Body of pancreas (tissue), 4 donors: ENCODE measurements around the gene PALMD. TPM values are rescaled to one million over a fixed set of nuclear protein-coding genes. Genes with fewer than 3 reads are reported as not detected.

Experiments used
- ATAC-seq: fragments of 150-250 bp; one replicate; pipeline ENCODE4 v1.9.1; 2016
- DNase-seq, 4 donors: peaks; one replicate each; pipeline ENCODE4 v3.0.0-alpha.2; 2019
- H3K27ac ChIP-seq, 4 donors: fragments of 200-600 bp; sonication (generic); 1 replicate in 3 of 4; 2 replicates in 1 of 4; pipeline versions ENCODE4 v1.5.1 to v1.6.1; 2016 to 2019; ENCODE audit warnings: mild to moderate bottlenecking in 1 of 4, mixed read lengths in 1 of 4, moderate library complexity in 1 of 4
- H3K27me3 ChIP-seq, 2 donors: fragments of 200-600 bp; sonication (generic); one replicate each; pipeline ENCODE4 v1.6.0; 2016; ENCODE audit warnings: mild to moderate bottlenecking in 1 of 2
- H3K36me3 ChIP-seq, 2 donors: fragments of 200-600 bp; sonication (generic); replicated peaks in 1 of 2; 2 replicates each; pipeline ENCODE4 v1.5.1; 2016; ENCODE audit warnings: low read depth in 2 of 2; ENCODE audit not compliant: insufficient read depth in 1 of 2
- H3K4me1 ChIP-seq: fragments of 200-600 bp; sonication (generic); one replicate; pipeline ENCODE4 v1.6.0; 2016
- H3K4me3 ChIP-seq, 2 donors: fragments of 200-600 bp; sonication (generic); 1 replicate in 1 of 2; 2 replicates in 1 of 2; pipeline ENCODE4 v1.5.1; 2016 to 2019
- H3K9me3 ChIP-seq, 3 donors: fragments of 200-600 bp; sonication (generic); 1 replicate in 2 of 3; 2 replicates in 1 of 3; pipeline ENCODE4 v1.5.1; 2016
- POLR2A ChIP-seq, 3 donors: fragments of 450-650 bp; IDR thresholded peaks; one replicate each; pipeline ENCODE4 v1.6.1; 2016; ENCODE audit warnings: antibody characterized with exemption in 3 of 3, mild to moderate bottlenecking in 2 of 3
- WGBS, 2 donors: methylation state at CpG; one replicate each; pipeline ENCODE4 v1.1.5; 2017; 5-methylcytosine and 5-hydroxymethylcytosine counted together
- intact Hi-C: fragments of 100-400 bp; cut with DNase I; formaldehyde crosslinking; loops from one replicate; pipeline ENCODE4 v1.15.1; 2023
- total RNA-seq, 2 donors: library from RNA; depleted of rRNA; stranded (reverse); fragments of >200 nt; gene quantifications; one replicate each; pipeline ENCODE4 v1.1.0, GENCODE V29; 2016
- TF ChIP-seq, protein P1 (sequence below), 7 experiments: fragments of 450-650 bp in 4 of 7; fragments of 200-600 bp in 3 of 7; sonication (generic) in 3 of 7; IDR thresholded peaks; one replicate each; pipeline ENCODE4 v1.5.1; 2016 to 2019; ENCODE audit warnings: antibody characterized with exemption in 7 of 7

PALMD gene, protein sequence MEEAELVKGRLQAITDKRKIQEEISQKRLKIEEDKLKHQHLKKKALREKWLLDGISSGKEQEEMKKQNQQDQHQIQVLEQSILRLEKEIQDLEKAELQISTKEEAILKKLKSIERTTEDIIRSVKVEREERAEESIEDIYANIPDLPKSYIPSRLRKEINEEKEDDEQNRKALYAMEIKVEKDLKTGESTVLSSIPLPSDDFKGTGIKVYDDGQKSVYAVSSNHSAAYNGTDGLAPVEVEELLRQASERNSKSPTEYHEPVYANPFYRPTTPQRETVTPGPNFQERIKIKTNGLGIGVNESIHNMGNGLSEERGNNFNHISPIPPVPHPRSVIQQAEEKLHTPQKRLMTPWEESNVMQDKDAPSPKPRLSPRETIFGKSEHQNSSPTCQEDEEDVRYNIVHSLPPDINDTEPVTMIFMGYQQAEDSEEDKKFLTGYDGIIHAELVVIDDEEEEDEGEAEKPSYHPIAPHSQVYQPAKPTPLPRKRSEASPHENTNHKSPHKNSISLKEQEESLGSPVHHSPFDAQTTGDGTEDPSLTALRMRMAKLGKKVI
- 10 to 100 TPM in 1 of 2 donors, 1 to 10 TPM in 1; 8.0 to 13.5 TPM for total RNA-seq

DNA sequence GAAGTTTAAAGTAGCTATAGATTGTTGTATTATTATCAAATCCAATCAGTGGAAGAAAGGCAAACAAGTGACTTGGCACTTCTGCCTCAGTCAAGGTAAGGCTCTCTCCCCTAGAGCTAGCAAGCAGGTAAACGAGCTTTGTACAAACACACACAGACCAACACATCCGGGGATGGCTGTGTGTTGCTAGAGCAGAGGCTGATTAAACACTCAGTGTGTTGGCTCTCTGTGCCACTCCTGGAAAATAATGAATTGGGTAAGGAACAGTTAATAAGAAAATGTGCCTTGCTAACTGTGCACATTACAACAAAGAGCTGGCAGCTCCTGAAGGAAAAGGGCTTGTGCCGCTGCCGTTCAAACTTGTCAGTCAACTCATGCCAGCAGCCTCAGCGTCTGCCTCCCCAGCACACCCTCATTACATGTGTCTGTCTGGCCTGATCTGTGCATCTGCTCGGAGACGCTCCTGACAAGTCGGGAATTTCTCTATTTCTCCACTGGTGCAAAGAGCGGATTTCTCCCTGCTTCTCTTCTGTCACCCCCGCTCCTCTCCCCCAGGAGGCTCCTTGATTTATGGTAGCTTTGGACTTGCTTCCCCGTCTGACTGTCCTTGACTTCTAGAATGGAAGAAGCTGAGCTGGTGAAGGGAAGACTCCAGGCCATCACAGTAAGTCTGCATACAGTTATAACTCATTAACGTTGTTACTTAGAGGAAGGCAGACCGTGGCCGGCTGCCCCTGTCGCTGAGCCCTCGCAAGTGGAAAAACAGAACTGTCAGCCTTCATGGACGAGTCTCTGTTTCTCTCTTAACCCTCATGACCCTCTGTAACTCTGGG lies at the start of gene PALMD:
PALMD (plus strand) TSS at position 415 of the 833 bp plus-strand sequence; CDS start at position 620, 205 bp downstream.
- H3K36me3 ChIP-seq: no peaks in the 10 kb centered on the region
- intact Hi-C loops: no loop called here
- TF ChIP-seq, protein P1, sequence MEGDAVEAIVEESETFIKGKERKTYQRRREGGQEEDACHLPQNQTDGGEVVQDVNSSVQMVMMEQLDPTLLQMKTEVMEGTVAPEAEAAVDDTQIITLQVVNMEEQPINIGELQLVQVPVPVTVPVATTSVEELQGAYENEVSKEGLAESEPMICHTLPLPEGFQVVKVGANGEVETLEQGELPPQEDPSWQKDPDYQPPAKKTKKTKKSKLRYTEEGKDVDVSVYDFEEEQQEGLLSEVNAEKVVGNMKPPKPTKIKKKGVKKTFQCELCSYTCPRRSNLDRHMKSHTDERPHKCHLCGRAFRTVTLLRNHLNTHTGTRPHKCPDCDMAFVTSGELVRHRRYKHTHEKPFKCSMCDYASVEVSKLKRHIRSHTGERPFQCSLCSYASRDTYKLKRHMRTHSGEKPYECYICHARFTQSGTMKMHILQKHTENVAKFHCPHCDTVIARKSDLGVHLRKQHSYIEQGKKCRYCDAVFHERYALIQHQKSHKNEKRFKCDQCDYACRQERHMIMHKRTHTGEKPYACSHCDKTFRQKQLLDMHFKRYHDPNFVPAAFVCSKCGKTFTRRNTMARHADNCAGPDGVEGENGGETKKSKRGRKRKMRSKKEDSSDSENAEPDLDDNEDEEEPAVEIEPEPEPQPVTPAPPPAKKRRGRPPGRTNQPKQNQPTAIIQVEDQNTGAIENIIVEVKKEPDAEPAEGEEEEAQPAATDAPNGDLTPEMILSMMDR (IDR thresholded peaks at IDR 0.05): no peak
- TF ChIP-seq POLR2A (IDR thresholded peaks at IDR 0.05): peak in 2 of 3 donors; percentile 3 to 17
- no peaks in the 10 kb centered on the region for H3K27me3 ChIP-seq
- H3K4me3 ChIP-seq: peak within 1 kb of the TSS in 1 of 2 donors; percentile 1
- peak within 1 kb of the TSS; percentile 35 to 68 (median 50) for H3K27ac ChIP-seq
- WGBS, 2 donors: 7% methylated on average over 17 of the region's 17 CpGs
- DNase-seq (peak; percentile 10 to 34 (median 19)), ATAC-seq (peak; percentile 47)
- H3K9me3 ChIP-seq: no peaks in the 10 kb centered on the region
- H3K4me1 ChIP-seq: peaks cover 36% of the 10 kb centered on the region

DNA sequence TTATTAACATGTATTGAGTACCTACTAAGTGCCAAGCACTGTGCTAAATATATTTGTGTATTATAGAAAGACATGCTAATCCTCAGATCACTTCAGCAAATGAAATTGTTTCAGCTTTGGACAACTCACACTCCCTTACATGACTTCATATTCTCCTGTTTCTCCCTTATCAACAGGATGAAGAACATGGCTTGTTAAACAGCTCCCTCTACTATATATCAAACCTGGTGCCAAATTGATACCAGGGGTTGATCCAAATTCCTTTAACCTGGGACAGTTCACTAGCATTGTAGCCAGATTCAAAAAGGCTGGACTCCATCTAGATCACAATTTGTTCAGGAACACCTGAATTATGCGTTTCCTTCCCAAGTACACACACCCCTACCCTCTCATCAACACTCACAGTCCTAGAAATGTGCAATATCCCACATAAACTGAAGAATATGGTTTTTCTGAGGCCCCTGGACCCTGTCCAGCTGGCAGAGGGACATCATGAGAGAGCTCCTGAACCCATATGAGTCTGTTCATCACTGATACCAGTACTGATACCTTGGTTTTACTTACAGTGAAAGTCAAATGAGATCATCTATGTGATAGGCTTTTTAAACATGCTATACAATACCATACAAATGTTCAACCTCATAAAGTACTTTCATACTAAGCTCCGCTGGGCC lies 47.0 kb upstream of the PALMD start:
- Histone ChIP-seq H3K9me3 (no peaks in the 10 kb centered on the region), H3K36me3 (no peaks in the 10 kb centered on the region), H3K27me3 (no peaks in the 10 kb centered on the region), H3K27ac (no peak overlapping the region), H3K4me3 (no peak overlapping the region), H3K4me1 (peaks cover 3% of the 10 kb centered on the region)
- intact Hi-C loops: no loop called here
- no peak for TF ChIP-seq POLR2A (IDR thresholded peaks at IDR 0.05)
- TF ChIP-seq, protein P1 (IDR thresholded peaks at IDR 0.05): no peak
- ATAC-seq (no peak), DNase-seq (no peak)
- WGBS, 2 donors: 74 to 79% methylated on average over 2 of the region's 2 CpGs

DNA sequence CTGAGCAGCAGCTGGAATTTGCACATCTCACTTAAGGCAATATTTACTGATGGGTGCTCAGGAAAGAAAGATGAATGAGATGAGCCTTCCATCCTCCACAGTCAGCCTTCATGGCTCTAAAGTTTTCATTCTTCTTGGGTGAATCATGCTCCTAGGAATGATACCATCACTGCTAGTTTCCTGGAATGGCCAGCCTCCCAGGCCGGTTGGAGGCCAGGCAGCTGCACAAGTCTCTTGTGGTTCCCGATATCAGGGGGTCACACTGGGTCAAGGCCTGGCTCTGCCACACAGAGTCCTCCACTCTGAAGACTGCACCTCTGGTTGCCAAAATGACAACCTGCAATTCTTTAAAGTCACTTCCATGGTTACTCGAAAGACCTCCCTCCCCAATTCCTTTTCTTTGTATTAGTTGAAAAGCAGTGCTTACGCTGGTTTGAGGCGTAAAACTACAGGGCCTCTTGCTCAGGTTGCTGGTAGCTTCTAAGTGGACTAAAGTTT lies 46.2 kb upstream of the PALMD start:
- TF ChIP-seq, protein P1 (IDR thresholded peaks at IDR 0.05): no peak
- no peak for TF ChIP-seq POLR2A (IDR thresholded peaks at IDR 0.05)
- WGBS, 2 donors: 71 to 75% methylated on average over 5 of the region's 5 CpGs
- H3K36me3 ChIP-seq: no peaks in the 10 kb centered on the region
- no peaks in the 10 kb centered on the region for H3K27me3 ChIP-seq
- no peaks in the 10 kb centered on the region for H3K9me3 ChIP-seq
- no peak overlapping the region for H3K4me3 ChIP-seq
- ATAC-seq (no peak), DNase-seq (no peak)
- H3K4me1 ChIP-seq: peaks cover 3% of the 10 kb centered on the region
- intact Hi-C loops: no loop called here
- H3K27ac ChIP-seq: no peak overlapping the region

DNA sequence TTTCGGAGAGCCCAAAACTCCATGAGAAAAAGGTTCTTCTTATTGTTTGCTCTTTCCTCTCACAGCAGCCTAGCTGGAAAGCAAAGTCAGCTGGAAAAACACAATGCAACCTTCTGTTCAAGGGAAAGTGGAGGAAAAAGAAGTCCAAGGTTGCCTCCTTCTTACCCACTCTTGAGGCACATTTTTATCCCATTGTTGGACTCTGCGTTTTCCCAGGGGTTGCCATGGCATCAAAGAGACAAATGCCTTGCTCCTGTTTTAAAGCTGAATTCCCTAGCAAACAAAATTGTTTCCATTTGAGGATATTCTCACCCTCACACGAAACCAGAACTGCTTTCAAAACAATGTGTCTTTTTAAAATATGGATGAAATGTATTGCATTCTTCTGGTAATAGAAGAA lies 45.1 kb upstream of the PALMD start:
- TF ChIP-seq, protein P1 (IDR thresholded peaks at IDR 0.05): no peak
- TF ChIP-seq POLR2A (IDR thresholded peaks at IDR 0.05): no peak

More for the DNA sequence above, 45.1 kb upstream of the PALMD start:
- Histone ChIP-seq H3K4me3 (no peak overlapping the region), H3K27me3 (no peaks in the 10 kb centered on the region), H3K27ac (no peak overlapping the region), H3K36me3 (no peaks in the 10 kb centered on the region), H3K9me3 (no peaks in the 10 kb centered on the region), H3K4me1 (peaks cover 3% of the 10 kb centered on the region)
- no peak for ATAC-seq
- DNase-seq: no peak
- intact Hi-C loops: no loop called here
- 31 to 33% methylated on average over 3 of the region's 3 CpGs for WGBS, 2 donors
